ENCODE data around the gene UBR4.

DNA sequence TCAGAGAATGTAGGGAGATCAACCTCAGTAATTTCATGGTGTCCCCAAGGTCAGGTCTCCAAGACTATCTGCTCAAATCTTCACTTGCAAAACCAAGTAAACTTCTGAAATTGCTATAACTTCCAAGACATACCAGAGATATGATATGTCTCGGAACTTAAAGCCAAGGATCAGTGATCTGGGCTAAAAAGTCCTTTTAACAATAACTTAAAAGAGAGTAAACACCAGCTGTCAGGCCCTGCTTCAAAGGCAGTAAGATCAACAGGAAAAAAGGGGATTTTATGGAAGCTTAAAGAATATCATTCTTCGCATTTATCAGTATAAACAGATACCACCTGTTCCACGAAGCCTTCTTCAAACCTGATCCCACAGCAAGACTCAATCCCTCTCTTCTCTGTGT, 13.7 kb downstream of the UBR4 start:
- no peak for TF ChIP-seq POLR2AphosphoS5 (IDR thresholded peaks at IDR 0.05; ENCODE audit: borderline replicate concordance, low read depth, low read length)
- TF ChIP-seq EZH2 (IDR thresholded peaks at IDR 0.05) = no peak

Measured in SK-N-MC (cell line).